ENCODE measurements around the gene CARMIL1.

DNA sequence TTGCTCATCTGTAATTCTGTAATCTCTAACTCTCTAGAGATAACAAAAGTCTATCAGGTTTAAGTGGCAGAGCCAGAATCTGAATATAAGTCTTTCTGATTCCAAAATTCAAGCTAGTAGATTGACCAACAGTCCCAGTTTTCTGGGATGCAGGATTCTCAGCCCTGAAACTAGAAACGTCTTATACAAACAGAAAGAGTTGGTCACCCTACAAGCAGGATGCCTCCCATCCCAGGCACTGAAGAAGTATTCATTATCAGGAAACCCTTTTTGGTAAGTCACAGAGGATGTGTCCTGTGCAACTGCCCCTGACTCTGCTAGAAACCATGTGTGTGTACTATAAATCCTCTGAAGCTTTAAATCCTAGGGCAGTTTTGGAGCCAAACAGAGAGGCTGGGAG lies 135.0 kb downstream of the CARMIL1 start:
- no peak for TF ChIP-seq EZH2 (IDR thresholded peaks at IDR 0.05; ENCODE audit: borderline replicate concordance, control insufficient read depth, low read depth, low read length)
- TF ChIP-seq NRF1 (conservative IDR thresholded peaks at IDR 0.05; ENCODE audit: low read depth, low read length): no peak
- no peak for TF ChIP-seq NFYA (IDR thresholded peaks at IDR 0.05; ENCODE audit: borderline replicate concordance, low read depth, low read length)
- no peak for TF ChIP-seq ZNF274 (IDR thresholded peaks at IDR 0.05; ENCODE audit: insufficient read depth, insufficient read length)
- no peak for TF ChIP-seq POLR2AphosphoS5 (IDR thresholded peaks at IDR 0.05; ENCODE audit: low read length)
- TF ChIP-seq, protein P1, sequence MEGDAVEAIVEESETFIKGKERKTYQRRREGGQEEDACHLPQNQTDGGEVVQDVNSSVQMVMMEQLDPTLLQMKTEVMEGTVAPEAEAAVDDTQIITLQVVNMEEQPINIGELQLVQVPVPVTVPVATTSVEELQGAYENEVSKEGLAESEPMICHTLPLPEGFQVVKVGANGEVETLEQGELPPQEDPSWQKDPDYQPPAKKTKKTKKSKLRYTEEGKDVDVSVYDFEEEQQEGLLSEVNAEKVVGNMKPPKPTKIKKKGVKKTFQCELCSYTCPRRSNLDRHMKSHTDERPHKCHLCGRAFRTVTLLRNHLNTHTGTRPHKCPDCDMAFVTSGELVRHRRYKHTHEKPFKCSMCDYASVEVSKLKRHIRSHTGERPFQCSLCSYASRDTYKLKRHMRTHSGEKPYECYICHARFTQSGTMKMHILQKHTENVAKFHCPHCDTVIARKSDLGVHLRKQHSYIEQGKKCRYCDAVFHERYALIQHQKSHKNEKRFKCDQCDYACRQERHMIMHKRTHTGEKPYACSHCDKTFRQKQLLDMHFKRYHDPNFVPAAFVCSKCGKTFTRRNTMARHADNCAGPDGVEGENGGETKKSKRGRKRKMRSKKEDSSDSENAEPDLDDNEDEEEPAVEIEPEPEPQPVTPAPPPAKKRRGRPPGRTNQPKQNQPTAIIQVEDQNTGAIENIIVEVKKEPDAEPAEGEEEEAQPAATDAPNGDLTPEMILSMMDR (IDR thresholded peaks at IDR 0.05 in 2 of 3, conservative IDR thresholded peaks at IDR 0.05 in 1 of 3; ENCODE audit: control insufficient read depth in 2 of 3, extremely low read depth in 1 of 3, insufficient read depth in 1 of 3, low read depth in 3 of 3, low read length in 3 of 3): no peak
